Temporal lobe (tissue), 2 donors: Measurements from ENCODE around the gene NPIPB6. TPM values are rescaled to one million over a fixed set of nuclear protein-coding genes. Genes with fewer than 3 reads are reported as not detected.

Experiments
- small RNA-seq: library from RNA; depleted of rRNA; stranded (forward); fragments of <200 nt; gene quantifications from one replicate; pipeline ENCODE3, GENCODE V24; 2014; ENCODE audit warnings: low replicate concordance
- total RNA-seq: library from RNA; depleted of rRNA; stranded (reverse); fragments of >200 nt; gene quantifications from one replicate; pipeline ENCODE4 v1.2.3, GENCODE V29; 2014

NPIPB6 gene
- total RNA-seq, 1 donor from 2014 or later, result 3.7 TPM

Small RNAs within 50 kb of the gene (small RNA-seq; reads per million reads assigned to genes)
- not detected for gene AC138904.2
- not detected for gene MIR6862-1

Other genes with a start within 250 kb of the NPIPB6 start
- gene XPO6, start 151.5 kb downstream of the NPIPB6 start, total RNA-seq, result 71.5 TPM
- 29.0 TPM for gene SBK1, start 71.0 kb downstream of the NPIPB6 start, total RNA-seq
- gene EIF3CL, start 40.3 kb upstream of the NPIPB6 start, total RNA-seq, result 77.9 TPM
- gene NPIPB7, start 108.8 kb upstream of the NPIPB6 start, total RNA-seq, result 0.25 TPM
- gene CLN3, start 128.6 kb upstream of the NPIPB6 start, total RNA-seq, result 10.6 TPM
- 0.25 TPM for gene APOBR, start 131.1 kb upstream of the NPIPB6 start, total RNA-seq
- gene IL27, start 143.3 kb upstream of the NPIPB6 start, total RNA-seq, result not detected
- gene NUPR1, start 175.5 kb upstream of the NPIPB6 start, total RNA-seq, result 0.25 TPM
- 8.9 TPM for gene SGF29, start 190.4 kb upstream of the NPIPB6 start, total RNA-seq
- gene SULT1A2, start 233.5 kb upstream of the NPIPB6 start, total RNA-seq, result 0.25 TPM
- 6.4 TPM for gene SULT1A1, start 246.5 kb upstream of the NPIPB6 start, total RNA-seq